A549 (cell line): ENCODE data around the gene SLC18A3.

Source experiments
- CEBPB ChIP-seq, 2 experiments: fragments of >200 bp in 1 of 2; sonication (Bioruptor Twin) in 1 of 2; formaldehyde crosslinking in 1 of 2; IDR thresholded peaks; 2 replicates each; pipeline ENCODE4 v1.6.1; 2012 to 2016
- CTCF ChIP-seq: fragments of >200 bp; sonication (Bioruptor Twin); formaldehyde crosslinking; IDR thresholded peaks from 3 replicates; pipeline ENCODE4 v1.5.1; 2016
- JUNB ChIP-seq: fragments of >200 bp; sonication (Bioruptor Twin); formaldehyde crosslinking; IDR thresholded peaks from 2 replicates; pipeline ENCODE4 v1.6.1; 2016
- PHF8 ChIP-seq: fragments of 200-600 bp; sonication (generic); IDR thresholded peaks from 2 replicates; pipeline ENCODE4 v1.6.1; 2016; ENCODE audit warnings: low read depth, mild to moderate bottlenecking, antibody characterized with exemption, moderate library complexity, borderline replicate concordance
- POLR2A ChIP-seq: IDR thresholded peaks from 2 replicates; pipeline ENCODE4 v1.6.1; 2012; ENCODE audit warnings: mild to moderate bottlenecking, low read length
- RCOR1 ChIP-seq: fragments of 150-350 bp; IDR thresholded peaks from 2 replicates; pipeline ENCODE4 v1.6.1; 2014; ENCODE audit warnings: antibody characterized with exemption, low read length, low read depth
- REST ChIP-seq: fragments of 200-600 bp; sonication (generic); IDR thresholded peaks from 2 replicates; pipeline ENCODE4 v1.6.1; 2016; ENCODE audit warnings: antibody characterized with exemption, mild to moderate bottlenecking, moderate library complexity
- TP53 ChIP-seq: fragments of 250-450 bp; sonication (Bioruptor Pico); IDR thresholded peaks from 2 replicates; pipeline ENCODE4 v1.5.0; 2021; ENCODE audit warnings: mild to moderate bottlenecking, moderate library complexity
- ZNF302 ChIP-seq: fragments of 250-450 bp; sonication (Bioruptor Pico); IDR thresholded peaks from 2 replicates; pipeline ENCODE4 v1.9.0; 2021; ENCODE audit warnings: inconsistent platforms, mild to moderate bottlenecking, moderate library complexity

- TF ChIP-seq PHF8 (no peak), REST (no peak), POLR2A (no peak), CTCF (no peak), RCOR1 (no peak), TP53 (CRISPR knock-in tag) (no peak), ZNF302 (CRISPR knock-in tag) (no peak), CEBPB (IDR thresholded peaks at IDR 0.05) (no peak), JUNB (no peak)
Observed at GRCh38 chr10:49619613-49620012, 9.5 kb downstream of the SLC18A3 start.
